OCI-LY7 (cell line): ENCODE data around the gene PHACTR3. TPM values are rescaled to one million over a fixed set of nuclear protein-coding genes. Genes with fewer than 3 reads are reported as not detected.

ENCODE experiments used
- BruUV-seq: library from RNA; stranded (reverse); fragments of 400-500 nt; replicated peaks from 2 replicates; lab custom pipeline; 2021; lab: Mats Ljungman, UMichigan
- CTCF ChIA-PET: fragments of 300-600 bp; sonication (Branson Sonifier 250); formaldehyde crosslinking; loops from one replicate; lab custom pipeline; 2022; ENCODE audit warnings: antibody characterized with exemption; ENCODE audit not compliant: unreplicated experiment; lab: Charles Lee
- POLR2A ChIA-PET: fragments of 300-600 bp; sonication (Branson Sonifier 250); formaldehyde crosslinking; loops from one replicate; lab custom pipeline; 2022; ENCODE audit warnings: antibody characterized with exemption; lab: Charles Lee
- DNase-seq: peaks from one replicate; pipeline ENCODE4 v3.0.0-alpha.2; 2015; ENCODE audit warnings: low spot score
- H2AFZ ChIP-seq: fragments of 200-600 bp; sonication (generic), shearing (Covaris generic); 2 replicates; pipeline ENCODE4 v1.6.1; 2014; ENCODE audit warnings: mild to moderate bottlenecking, antibody characterized with exemption, low read length, moderate library complexity
- H3K27ac ChIP-seq: fragments of 200-600 bp; sonication (generic); 2 replicates; pipeline ENCODE4 v1.5.1; 2014; ENCODE audit warnings: mixed run types, low read depth, mild to moderate bottlenecking, moderate library complexity, low read length, inconsistent platforms; ENCODE audit not compliant: poor library complexity, severe bottlenecking
- H3K36me3 ChIP-seq: fragments of 200-600 bp; sonication (generic); 2 replicates; pipeline ENCODE4 v1.6.1; 2014; ENCODE audit warnings: mild to moderate bottlenecking, antibody characterized with exemption, low read length, moderate library complexity, mixed read lengths; ENCODE audit not compliant: insufficient read depth
- H3K4me1 ChIP-seq: fragments of 200-600 bp; sonication (generic); 2 replicates; pipeline ENCODE4 v1.5.1; 2014; ENCODE audit warnings: mild to moderate bottlenecking, low read length; ENCODE audit not compliant: insufficient read depth, poor library complexity, severe bottlenecking
- H3K4me2 ChIP-seq: fragments of 200-600 bp; sonication (generic); 2 replicates; pipeline ENCODE4 v1.6.1; 2014; ENCODE audit warnings: mild to moderate bottlenecking, low read length
- H3K4me3 ChIP-seq: fragments of 200-600 bp; sonication (generic); 2 replicates; pipeline ENCODE4 v1.5.1; 2014; ENCODE audit warnings: mild to moderate bottlenecking, low read depth, low read length; ENCODE audit not compliant: poor library complexity, severe bottlenecking
- H3K79me2 ChIP-seq: fragments of 200-600 bp; sonication (generic); 2 replicates; pipeline ENCODE4 v1.6.1; 2016; ENCODE audit warnings: low read depth, mild to moderate bottlenecking, low read length, moderate library complexity, mixed read lengths; ENCODE audit not compliant: insufficient read depth
- H3K9me2 ChIP-seq: fragments of 200-600 bp; sonication (generic); 2 replicates; pipeline ENCODE4 v1.6.1; 2016; ENCODE audit warnings: mild to moderate bottlenecking, low read length, mixed read lengths; ENCODE audit not compliant: insufficient read depth
- H3K9me3 ChIP-seq: fragments of 200-600 bp; sonication (generic); 2 replicates; pipeline ENCODE4 v1.6.1; 2014; ENCODE audit warnings: mild to moderate bottlenecking, mixed run types, low read length, mixed read lengths
- H4K20me1 ChIP-seq: fragments of 200-600 bp; sonication (generic); 2 replicates; pipeline ENCODE4 v1.6.1; 2014; ENCODE audit warnings: mild to moderate bottlenecking, antibody characterized with exemption, low read length, moderate library complexity, mixed read lengths; ENCODE audit not compliant: insufficient read depth
- EZH2phosphoT487 ChIP-seq: fragments of 200-600 bp; sonication (generic); IDR thresholded peaks from 2 replicates; pipeline ENCODE4 v1.6.1; 2018; ENCODE audit warnings: low read depth, borderline replicate concordance, mild to moderate bottlenecking, mixed run types, antibody characterized with exemption, low read length, moderate library complexity, mixed read lengths
- intact Hi-C: fragments of 100-400 bp; cut with micrococcal nuclease; formaldehyde crosslinking; loops from one replicate; pipeline ENCODE4 v1.10.0; 2022; ENCODE audit not compliant: unreplicated experiment
- total RNA-seq, 2 experiments: library from RNA; depleted of rRNA in 1 of 2; stranded (reverse); fragments of >200 nt in 1 of 2; shearing (Covaris generic) in 1 of 2; gene quantifications; 2 replicates each; pipeline ENCODE4 v1.2.3, GENCODE V29; 2014 to 2022
- TF ChIP-seq, protein P1 (sequence below): fragments of 200-600 bp; sonication (generic); conservative IDR thresholded peaks from 2 replicates; pipeline ENCODE4 v1.5.1; 2014; ENCODE audit warnings: mild to moderate bottlenecking, antibody characterized with exemption, low read length, moderate library complexity, mixed read lengths

The PHACTR3 gene
- total RNA-seq, 2 experiments from 2014 or later, result 0.32 TPM; not detected in 1

DNA sequence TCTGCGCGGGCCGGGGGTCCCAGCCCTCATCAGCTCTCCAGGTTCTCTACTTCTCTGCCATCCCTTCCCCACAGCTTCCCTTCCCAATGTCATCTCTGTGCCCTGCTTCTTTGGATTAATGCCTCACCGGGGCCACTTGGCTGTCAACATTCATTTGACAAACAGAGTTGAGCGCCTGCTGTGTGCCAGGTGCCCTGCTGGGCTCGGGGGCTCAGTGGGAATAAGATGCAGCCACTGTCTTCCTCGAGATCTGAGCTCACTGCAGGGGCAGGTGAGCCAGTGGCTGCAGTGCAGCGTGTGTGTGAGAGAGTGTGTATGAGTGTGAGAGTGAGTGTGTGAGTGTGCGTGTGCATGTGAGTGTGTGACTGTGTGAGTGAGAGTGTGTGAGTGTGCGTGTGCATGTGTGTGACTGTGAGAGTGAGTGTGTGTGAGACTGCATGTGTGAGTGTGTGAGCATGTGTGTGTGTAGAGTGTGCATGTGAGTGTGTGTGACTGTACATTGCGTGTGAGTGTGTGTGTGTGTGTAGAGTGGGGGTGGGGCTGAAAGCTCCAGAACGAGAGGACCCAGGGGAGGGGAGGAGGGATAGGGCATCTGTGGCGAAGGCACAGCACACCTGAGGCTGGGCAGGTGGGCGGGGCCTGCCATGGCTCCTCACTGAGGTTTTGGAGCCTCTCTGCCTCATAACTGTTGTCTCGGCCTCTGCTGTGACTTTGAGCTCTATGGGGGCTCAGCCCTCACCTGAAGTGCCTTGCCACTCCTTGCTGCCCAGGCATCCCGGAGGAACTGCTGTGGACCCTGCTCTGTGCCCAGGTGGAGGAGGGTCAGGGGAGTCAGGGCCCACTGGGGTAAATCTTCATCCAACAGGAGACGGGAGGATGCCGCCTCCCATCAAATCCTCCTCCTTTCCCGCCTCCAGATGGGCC lies 36.5 kb upstream of the PHACTR3 start:
- TF ChIP-seq EZH2phosphoT487, result no peak
- TF ChIP-seq, protein P1, sequence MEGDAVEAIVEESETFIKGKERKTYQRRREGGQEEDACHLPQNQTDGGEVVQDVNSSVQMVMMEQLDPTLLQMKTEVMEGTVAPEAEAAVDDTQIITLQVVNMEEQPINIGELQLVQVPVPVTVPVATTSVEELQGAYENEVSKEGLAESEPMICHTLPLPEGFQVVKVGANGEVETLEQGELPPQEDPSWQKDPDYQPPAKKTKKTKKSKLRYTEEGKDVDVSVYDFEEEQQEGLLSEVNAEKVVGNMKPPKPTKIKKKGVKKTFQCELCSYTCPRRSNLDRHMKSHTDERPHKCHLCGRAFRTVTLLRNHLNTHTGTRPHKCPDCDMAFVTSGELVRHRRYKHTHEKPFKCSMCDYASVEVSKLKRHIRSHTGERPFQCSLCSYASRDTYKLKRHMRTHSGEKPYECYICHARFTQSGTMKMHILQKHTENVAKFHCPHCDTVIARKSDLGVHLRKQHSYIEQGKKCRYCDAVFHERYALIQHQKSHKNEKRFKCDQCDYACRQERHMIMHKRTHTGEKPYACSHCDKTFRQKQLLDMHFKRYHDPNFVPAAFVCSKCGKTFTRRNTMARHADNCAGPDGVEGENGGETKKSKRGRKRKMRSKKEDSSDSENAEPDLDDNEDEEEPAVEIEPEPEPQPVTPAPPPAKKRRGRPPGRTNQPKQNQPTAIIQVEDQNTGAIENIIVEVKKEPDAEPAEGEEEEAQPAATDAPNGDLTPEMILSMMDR, result no peak
- CTCF ChIA-PET, result no interaction called here
- Histone ChIP-seq H3K27ac (no peak overlapping the region), H3K36me3 (no peaks in the 10 kb centered on the region), H3K4me1 (no peaks in the 10 kb centered on the region), H4K20me1 (no peaks in the 10 kb centered on the region), H3K9me3 (no peaks in the 10 kb centered on the region), H3K4me3 (no peak overlapping the region), H2AFZ (no peak overlapping the region), H3K9me2 (no peaks in the 10 kb centered on the region), H3K79me2 (no peaks in the 10 kb centered on the region), H3K4me2 (no peak overlapping the region)
- POLR2A ChIA-PET, result no interaction called here
- DNase-seq, result no peak
- intact Hi-C loops, result no loop called here
- no TSS peak for BruUV-seq

DNA sequence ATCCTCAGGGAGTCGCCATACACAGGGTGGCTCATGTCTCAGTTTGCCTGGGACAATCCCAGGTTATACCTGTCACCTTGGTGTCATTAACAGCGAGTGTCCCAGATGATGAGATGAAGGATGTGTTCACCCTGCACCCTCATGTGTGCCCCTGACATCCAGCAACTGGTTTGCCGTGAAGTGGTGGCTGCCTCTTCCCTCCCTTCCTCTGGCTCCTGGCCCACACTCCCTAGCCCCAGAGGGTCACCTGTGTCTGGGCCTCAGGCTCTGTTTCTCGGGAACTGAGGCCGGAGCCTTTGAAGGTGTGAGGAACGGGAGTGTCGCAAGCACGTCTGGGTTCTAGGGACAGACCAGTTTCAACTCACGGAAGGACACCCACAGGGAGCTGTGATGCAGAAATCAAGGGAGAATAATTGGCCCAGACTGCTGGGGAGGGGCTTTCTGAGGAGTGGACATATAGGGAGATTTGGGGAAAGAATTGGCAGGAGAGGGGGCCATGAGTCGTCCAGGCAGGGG lies 35.8 kb upstream of the PHACTR3 start:
- TF ChIP-seq, protein P1, result no peak
- no peak for TF ChIP-seq EZH2phosphoT487
- POLR2A ChIA-PET, result no interaction called here
- intact Hi-C loops, result no loop called here

DNA sequence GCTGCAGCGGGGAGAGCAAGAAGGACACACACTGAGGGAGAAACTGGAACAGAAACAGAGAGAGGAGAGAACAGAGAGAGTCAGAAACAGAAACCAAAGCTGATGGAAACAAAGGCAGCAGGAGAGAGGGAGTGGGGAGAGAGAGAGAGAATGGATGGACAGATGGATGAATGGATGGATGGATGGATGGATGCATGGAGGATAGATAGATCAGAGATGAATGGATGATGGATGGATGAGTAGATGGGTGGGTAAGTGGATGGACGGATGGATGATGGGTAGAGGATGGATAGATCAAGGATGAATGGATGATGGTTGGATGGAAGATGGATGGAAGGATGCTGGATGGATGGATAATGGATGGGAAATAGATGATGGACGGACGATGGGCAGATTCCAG lies 35.0 kb upstream of the PHACTR3 start:
- H3K4me2 ChIP-seq, result no peak overlapping the region
- no peaks in the 10 kb centered on the region for H4K20me1 ChIP-seq
- H2AFZ ChIP-seq, result no peak overlapping the region
- no peaks in the 10 kb centered on the region for H3K9me2 ChIP-seq
- H3K36me3 ChIP-seq, result no peaks in the 10 kb centered on the region
- H3K4me1 ChIP-seq, result no peaks in the 10 kb centered on the region
- TF ChIP-seq EZH2phosphoT487, result no peak
- TF ChIP-seq, protein P1, result no peak
- no peak for DNase-seq
- intact Hi-C loops, result no loop called here
- H3K4me3 ChIP-seq, result no peak overlapping the region
- BruUV-seq, result no TSS peak
- ChIA-PET POLR2A (no interaction called here), CTCF (no interaction called here)
- no peaks in the 10 kb centered on the region for H3K79me2 ChIP-seq
- H3K9me3 ChIP-seq, result no peaks in the 10 kb centered on the region
- no peak overlapping the region for H3K27ac ChIP-seq

More for the DNA sequence above, 35.8 kb upstream of the PHACTR3 start:
- CTCF ChIA-PET, result no interaction called here
- no peak for DNase-seq
- H3K9me2 ChIP-seq, result no peaks in the 10 kb centered on the region
- no peak overlapping the region for H3K4me3 ChIP-seq
- H3K4me2 ChIP-seq, result no peak overlapping the region
- no peak overlapping the region for H3K27ac ChIP-seq
- no TSS peak for BruUV-seq
- no peaks in the 10 kb centered on the region for H4K20me1 ChIP-seq
- H3K9me3 ChIP-seq, result no peaks in the 10 kb centered on the region
- H3K36me3 ChIP-seq, result no peaks in the 10 kb centered on the region
- H2AFZ ChIP-seq, result no peak overlapping the region
- no peaks in the 10 kb centered on the region for H3K79me2 ChIP-seq
- no peaks in the 10 kb centered on the region for H3K4me1 ChIP-seq
